Keratinocyte (primary cell): ENCODE results near the gene ZSCAN30. TPM values are rescaled to one million over a fixed set of nuclear protein-coding genes. Genes with fewer than 3 reads are reported as not detected.

Experiments
- DNase-seq: peaks from one replicate; pipeline ENCODE4 v3.0.0-alpha.2; 2011; ENCODE audit warnings: low read depth, missing footprints, low spot score
- FAIRE-seq: peaks from 2 replicates; lab custom pipeline; 2011; peaks lifted over from hg19 to GRCh38; lab: Jason Lieb, UNC
- H2AFZ ChIP-seq: 2 replicates; pipeline ENCODE4 v1.6.0; 2012; ENCODE audit warnings: low read length, control low read depth, inconsistent platforms; ENCODE audit not compliant: control insufficient read depth
- H3K27ac ChIP-seq: 2 replicates; pipeline ENCODE4 v1.5.1; 2011; ENCODE audit warnings: low read length; ENCODE audit not compliant: control insufficient read depth, insufficient read depth
- H3K27me3 ChIP-seq: 3 replicates; pipeline ENCODE4 v1.6.0; 2011; ENCODE audit warnings: low read length; ENCODE audit not compliant: control insufficient read depth, insufficient read depth; ENCODE audit errors: extremely low read depth
- H3K36me3 ChIP-seq, 2 experiments: 2 replicates in 1 of 2; 3 replicates in 1 of 2; pipeline ENCODE4 v1.5.1; 2011; ENCODE audit warnings: low read length in 2 of 2, mild to moderate bottlenecking in 1 of 2; ENCODE audit not compliant: control insufficient read depth in 2 of 2, insufficient read depth in 2 of 2; ENCODE audit errors: extremely low read depth in 1 of 2
- H3K4me1 ChIP-seq: 3 replicates; pipeline ENCODE4 v1.5.1; 2011; ENCODE audit warnings: low read length; ENCODE audit not compliant: control insufficient read depth, insufficient read depth; ENCODE audit errors: extremely low read depth
- H3K4me2 ChIP-seq: 3 replicates; pipeline ENCODE4 v1.6.0; 2011; ENCODE audit warnings: low read depth, low read length; ENCODE audit not compliant: control insufficient read depth, insufficient read depth; ENCODE audit errors: extremely low read depth
- H3K4me3 ChIP-seq, 3 experiments: fragments of 200-600 bp in 1 of 3; sonication (generic) in 1 of 3; 2 replicates in 2 of 3; 3 replicates in 1 of 3; pipeline ENCODE4 v1.5.1; 2011 to 2016; ENCODE audit warnings: low read length in 3 of 3, mild to moderate bottlenecking in 3 of 3, control low read depth in 2 of 3, inconsistent platforms in 1 of 3, low read depth in 1 of 3, mixed read lengths in 1 of 3, mixed run types in 1 of 3, moderate library complexity in 1 of 3; ENCODE audit not compliant: control insufficient read depth in 2 of 3, insufficient read depth in 2 of 3; ENCODE audit errors: extremely low read depth in 1 of 3
- H3K79me2 ChIP-seq: 2 replicates; pipeline ENCODE4 v1.6.0; 2012; ENCODE audit warnings: low read length; ENCODE audit not compliant: control insufficient read depth, insufficient read depth
- H3K9ac ChIP-seq: 3 replicates; pipeline ENCODE4 v1.6.0; 2011; ENCODE audit warnings: low read length; ENCODE audit not compliant: control insufficient read depth, insufficient read depth; ENCODE audit errors: extremely low read depth
- H3K9me1 ChIP-seq: 3 replicates; pipeline ENCODE4 v1.6.0; 2011; ENCODE audit warnings: low read length; ENCODE audit not compliant: control insufficient read depth, insufficient read depth; ENCODE audit errors: extremely low read depth
- H3K9me3 ChIP-seq: 2 replicates; pipeline ENCODE4 v1.5.1; 2012; ENCODE audit warnings: low read depth, low read length; ENCODE audit not compliant: control insufficient read depth
- H4K20me1 ChIP-seq: 3 replicates; pipeline ENCODE4 v1.6.0; 2011; ENCODE audit warnings: low read length; ENCODE audit not compliant: control insufficient read depth, insufficient read depth; ENCODE audit errors: extremely low read depth
- CTCF ChIP-seq, 3 experiments: IDR thresholded peaks in 1 of 3; conservative IDR thresholded peaks in 1 of 3; optimal IDR thresholded peaks in 1 of 3; 2 replicates in 2 of 3; 3 replicates in 1 of 3; pipeline versions ENCODE3 to v1.5.1; 2011; ENCODE audit warnings: low read length in 3 of 3, mild to moderate bottlenecking in 3 of 3, moderate library complexity in 2 of 3, control low read depth in 1 of 3, inconsistent platforms in 1 of 3; ENCODE audit not compliant: insufficient read depth in 2 of 3; ENCODE audit errors: extremely low read depth in 1 of 3
- EZH2 ChIP-seq: IDR thresholded peaks from one replicate; pipeline ENCODE4 v1.6.1; 2012; ENCODE audit warnings: inconsistent platforms, mild to moderate bottlenecking, low read length, moderate library complexity
- dilution Hi-C: fragments of 300-500 bp; cut with MboI; formaldehyde crosslinking; loops from one replicate; pipeline ENCODE4 v1.7.0; 2020; ENCODE audit warnings: low sequenced_read_pairs; ENCODE audit not compliant: extremely low pct_ligation_motif_present
- polyA plus RNA-seq, 5 experiments: library from polyadenylated mRNA; depleted of rRNA in 3 of 5; stranded (reverse) in 3 of 5; stranded (forward) in 1 of 5; unstranded in 1 of 5; fragments of >200 nt; gene quantifications; 1 replicate in 1 of 5; 2 replicates in 3 of 5; 3 replicates in 1 of 5; pipeline versions ENCODE4 v1.2.1 to v1.2.3, GENCODE V29; 2011 to 2012; ENCODE audit warnings: missing spikeins in 2 of 5, low read depth in 1 of 5, low replicate concordance in 1 of 5

ZSCAN30 gene
- polyA plus RNA-seq, 1 donor (not counting 4 experiments of a cell fraction or from before 2014, with no cell fraction given), result 13.6 TPM

- FAIRE-seq, result no peak
- no peaks in the 10 kb centered on the region for H3K9me3 ChIP-seq
- TF ChIP-seq CTCF (optimal IDR thresholded peaks at IDR 0.05 in 1 of 3, IDR thresholded peaks at IDR 0.05 in 1 of 3, conservative IDR thresholded peaks at IDR 0.05 in 1 of 3; ENCODE audit: extremely low read depth in 1 of 3, insufficient read depth in 2 of 3, low read length in 3 of 3), result no peak
- no peak for TF ChIP-seq EZH2
- peaks cover 2% of the 10 kb centered on the region for H3K4me1 ChIP-seq
- H3K27me3 ChIP-seq, result no peaks in the 10 kb centered on the region
- H2AFZ ChIP-seq, result no peak overlapping the region
- no peaks in the 10 kb centered on the region for H4K20me1 ChIP-seq
- no peak overlapping the region for H3K9ac ChIP-seq
- H3K36me3 ChIP-seq, result no peaks in the 10 kb centered on the region
- DNase-seq, result no peak
- dilution Hi-C loops, result no loop called here
- H3K9me1 ChIP-seq, result no peaks in the 10 kb centered on the region
- H3K4me2 ChIP-seq, result no peak overlapping the region
- H3K4me3 ChIP-seq, result no peak overlapping the region
- no peak overlapping the region for H3K27ac ChIP-seq
- H3K79me2 ChIP-seq, result no peaks in the 10 kb centered on the region
Measured at GRCh38 chr18:35324926-35325655, 35.1 kb upstream of the ZSCAN30 start.

GRCh38 chr18:35322486-35323458, 32.7 kb upstream of the ZSCAN30 start:
- TF ChIP-seq EZH2, result no peak
- no peak for TF ChIP-seq CTCF (optimal IDR thresholded peaks at IDR 0.05 in 1 of 3, IDR thresholded peaks at IDR 0.05 in 1 of 3, conservative IDR thresholded peaks at IDR 0.05 in 1 of 3; ENCODE audit: extremely low read depth in 1 of 3, insufficient read depth in 2 of 3, low read length in 3 of 3)
- H4K20me1 ChIP-seq, result no peaks in the 10 kb centered on the region
- no peak overlapping the region for H3K4me3 ChIP-seq
- no peak overlapping the region for H3K27ac ChIP-seq
- H3K9ac ChIP-seq, result no peak overlapping the region
- peaks cover 2% of the 10 kb centered on the region for H3K4me1 ChIP-seq
- H3K4me2 ChIP-seq, result no peak overlapping the region
- no peaks in the 10 kb centered on the region for H3K9me3 ChIP-seq
- no peaks in the 10 kb centered on the region for H3K27me3 ChIP-seq
- no peak overlapping the region for H2AFZ ChIP-seq
- no peaks in the 10 kb centered on the region for H3K9me1 ChIP-seq
- dilution Hi-C loops, result no loop called here
- DNase-seq, result no peak
- H3K36me3 ChIP-seq, result no peaks in the 10 kb centered on the region
- H3K79me2 ChIP-seq, result no peaks in the 10 kb centered on the region
- no peak for FAIRE-seq
